Gastroesophageal sphincter (tissue), 4 donors: Measurements from ENCODE around the gene KIF3A. TPM values are rescaled to one million over a fixed set of nuclear protein-coding genes. Genes with fewer than 3 reads are reported as not detected.

Source experiments
- ATAC-seq: fragments of 150-250 bp; one replicate; pipeline ENCODE4 v1.9.1; 2016; ENCODE audit warnings: mild to moderate bottlenecking, moderate library complexity
- H3K27ac ChIP-seq, 4 donors: fragments of 200-600 bp; sonication (generic) in 3 of 4; 1 replicate in 3 of 4; 2 replicates in 1 of 4; pipeline ENCODE4 v1.5.1; 2016 to 2019
- H3K27me3 ChIP-seq: fragments of 200-600 bp; sonication (generic); one replicate; pipeline ENCODE4 v1.5.1; 2019
- H3K36me3 ChIP-seq, 2 donors: fragments of 200-600 bp; sonication (generic); one replicate each; pipeline ENCODE4 v1.5.1; 2019; ENCODE audit warnings: control low read depth in 1 of 2
- H3K4me1 ChIP-seq, 3 donors: fragments of 200-600 bp; sonication (generic); 1 replicate in 2 of 3; 2 replicates in 1 of 3; pipeline ENCODE4 v1.5.1; 2016 to 2019; ENCODE audit warnings: control low read depth in 2 of 3
- H3K4me3 ChIP-seq, 2 donors: fragments of 200-600 bp; sonication (generic); one replicate each; pipeline ENCODE4 v1.5.1; 2019; ENCODE audit warnings: mild to moderate bottlenecking in 1 of 2, moderate library complexity in 1 of 2
- H3K9me3 ChIP-seq, 3 donors: fragments of 200-600 bp; sonication (generic); one replicate each; pipeline ENCODE4 v1.5.1; 2017 to 2019; ENCODE audit warnings: control low read depth in 2 of 3
- CTCF ChIP-seq, 4 experiments: fragments of 200-600 bp in 2 of 4; fragments of 450-650 bp in 2 of 4; sonication (generic) in 1 of 4; IDR thresholded peaks; one replicate each; pipeline ENCODE4 v1.5.1; 2017 to 2019; ENCODE audit warnings: antibody characterized with exemption in 4 of 4, mild to moderate bottlenecking in 2 of 4, moderate library complexity in 2 of 4
- EP300 ChIP-seq: sonication (generic); formaldehyde crosslinking; IDR thresholded peaks from one replicate; pipeline ENCODE4 v1.6.1; 2017; ENCODE audit warnings: antibody characterized with exemption, mild to moderate bottlenecking
- POLR2A ChIP-seq, 2 donors: fragments of 450-650 bp; IDR thresholded peaks; one replicate each; pipeline ENCODE4 v1.6.1; 2017; ENCODE audit warnings: antibody characterized with exemption in 2 of 2, mild to moderate bottlenecking in 2 of 2, moderate library complexity in 1 of 2
- POLR2AphosphoS5 ChIP-seq: sonication (generic); formaldehyde crosslinking; IDR thresholded peaks from one replicate; pipeline ENCODE4 v1.6.1; 2017; ENCODE audit warnings: antibody characterized with exemption
- WGBS, 2 donors: methylation state at CpG; one replicate each; pipeline ENCODE4 v1.1.5; 2018; ENCODE audit warnings: low coverage in 1 of 2; 5-methylcytosine and 5-hydroxymethylcytosine counted together
- total RNA-seq, 4 donors: library from RNA; depleted of rRNA; stranded (reverse); fragments of >200 nt; gene quantifications; one replicate each; pipeline ENCODE4 v1.1.0, GENCODE V29; 2016

The KIF3A gene
- total RNA-seq, 4 donors from 2014 or later, result 5.9 to 12.5 (median 7.7) TPM

GRCh38 chr5:132775476-132775961 lies 38.2 kb upstream of the KIF3A start:
- Histone ChIP-seq H3K9me3 (no peaks in the 10 kb centered on the region), H3K4me3 (peak overlapping the region in 1 of 2 donors; percentile 92), H3K4me1 (peaks cover 0 to 78% (median 34%) of the 10 kb centered on the region in 3 donors), H3K27ac (peak overlapping the region in 3 of 4 donors; percentile 86 to 88 (median 87)), H3K36me3 (no peaks in the 10 kb centered on the region), H3K27me3 (no peaks in the 10 kb centered on the region)
- ATAC-seq, result no peak
- TF ChIP-seq CTCF (IDR thresholded peaks at IDR 0.05) (no peak), POLR2A (IDR thresholded peaks at IDR 0.05) (no peak), POLR2AphosphoS5 (no peak), EP300 (no peak)
- 22 to 26% methylated on average over 4 to 7 of the region's 7 CpGs for WGBS, 2 donors

- Histone ChIP-seq H3K4me1 (peaks cover 0 to 83% (median 38%) of the 10 kb centered on the region in 3 donors), H3K27ac (peak overlapping the region in 3 of 4 donors; percentile 86 to 88 (median 87)), H3K9me3 (no peaks in the 10 kb centered on the region), H3K36me3 (no peaks in the 10 kb centered on the region), H3K27me3 (no peaks in the 10 kb centered on the region), H3K4me3 (no peak overlapping the region)
- 67% methylated on average over 1 of the region's 5 CpGs; no CpG with 5 or more reads in 1 of the 2 donors for WGBS, 2 donors
- ATAC-seq, result no peak
- no peak for TF ChIP-seq POLR2A (IDR thresholded peaks at IDR 0.05)
- TF ChIP-seq EP300, result no peak
- no peak for TF ChIP-seq CTCF (IDR thresholded peaks at IDR 0.05)
- TF ChIP-seq POLR2AphosphoS5, result no peak
Measured at GRCh38 chr5:132774896-132775295, 37.5 kb upstream of the KIF3A start.

- ATAC-seq, result no peak
- Histone ChIP-seq H3K36me3 (no peaks in the 10 kb centered on the region), H3K4me1 (peaks cover 0 to 85% (median 38%) of the 10 kb centered on the region in 3 donors), H3K27me3 (no peaks in the 10 kb centered on the region), H3K27ac (peak overlapping the region in 3 of 4 donors; percentile 86 to 88 (median 87)), H3K4me3 (no peak overlapping the region), H3K9me3 (no peaks in the 10 kb centered on the region)
- WGBS, 2 donors, result 60 to 86% methylated on average over 1 of the region's 3 CpGs
- TF ChIP-seq POLR2AphosphoS5 (no peak), CTCF (IDR thresholded peaks at IDR 0.05) (no peak), POLR2A (IDR thresholded peaks at IDR 0.05) (no peak)
Measured at GRCh38 chr5:132774406-132774805, 37.1 kb upstream of the KIF3A start.

- TF ChIP-seq POLR2AphosphoS5, result no peak
- TF ChIP-seq POLR2A (IDR thresholded peaks at IDR 0.05), result no peak
- TF ChIP-seq CTCF (IDR thresholded peaks at IDR 0.05), result no peak
- TF ChIP-seq EP300, result no peak
- no peak overlapping the region for H3K4me3 ChIP-seq
- no peaks in the 10 kb centered on the region for H3K27me3 ChIP-seq
- ATAC-seq, result no peak
- H3K4me1 ChIP-seq, result peaks cover 0 to 88% (median 38%) of the 10 kb centered on the region in 3 donors
- H3K9me3 ChIP-seq, result no peaks in the 10 kb centered on the region
- no peaks in the 10 kb centered on the region for H3K36me3 ChIP-seq
- WGBS, 2 donors, result 90 to 100% methylated on average over 1 to 5 of the region's 12 CpGs
- peak overlapping the region in 3 of 4 donors; percentile 86 to 88 (median 87) for H3K27ac ChIP-seq
Measured at GRCh38 chr5:132773601-132774355, 36.4 kb upstream of the KIF3A start.

GRCh38 chr5:132773114-132773513 lies 35.8 kb upstream of the KIF3A start:
- Histone ChIP-seq H3K9me3 (no peaks in the 10 kb centered on the region), H3K27me3 (no peaks in the 10 kb centered on the region), H3K36me3 (no peaks in the 10 kb centered on the region), H3K4me1 (peaks cover 0 to 88% (median 42%) of the 10 kb centered on the region in 3 donors), H3K27ac (peak overlapping the region in 2 of 4 donors; percentile 63 to 68), H3K4me3 (no peak overlapping the region)
- ATAC-seq, result no peak
- 75 to 80% methylated on average over 2 of the region's 5 CpGs for WGBS, 2 donors
- TF ChIP-seq EP300 (no peak), POLR2A (IDR thresholded peaks at IDR 0.05) (no peak), CTCF (IDR thresholded peaks at IDR 0.05) (no peak), POLR2AphosphoS5 (no peak)
